Uterus (tissue), 4 donors: ENCODE measurements around the gene MSL1. TPM values are rescaled to one million over a fixed set of nuclear protein-coding genes. Genes with fewer than 3 reads are reported as not detected.

Source experiments
- DNase-seq, 2 donors: peaks; one replicate each; pipeline ENCODE4 v3.0.0-alpha.2; 2019 to 2020
- H3K27ac ChIP-seq, 2 donors: fragments of 200-600 bp; sonication (generic); 1 replicate in 1 of 2; 2 replicates in 1 of 2; pipeline ENCODE4 v1.5.1; 2016 to 2018
- H3K27me3 ChIP-seq, 2 donors: fragments of 200-600 bp; sonication (generic); one replicate each; pipeline ENCODE4 v1.5.1; 2018 to 2019; ENCODE audit warnings: control low read depth in 1 of 2
- H3K36me3 ChIP-seq, 2 donors: fragments of 200-600 bp; sonication (generic); one replicate each; pipeline ENCODE4 v1.5.1; 2019; ENCODE audit warnings: control low read depth in 1 of 2
- H3K4me1 ChIP-seq, 2 donors: fragments of 200-600 bp; sonication (generic); one replicate each; pipeline ENCODE4 v1.5.1; 2018 to 2019; ENCODE audit warnings: control low read depth in 1 of 2
- H3K4me3 ChIP-seq, 2 donors: fragments of 200-600 bp; sonication (generic); 1 replicate in 1 of 2; 2 replicates in 1 of 2; pipeline ENCODE4 v1.5.1; 2018 to 2019; ENCODE audit warnings: mild to moderate bottlenecking in 1 of 2
- H3K9me3 ChIP-seq, 2 donors: fragments of 200-600 bp; sonication (generic); one replicate each; pipeline ENCODE4 v1.5.1; 2019; ENCODE audit warnings: control low read depth in 1 of 2
- POLR2A ChIP-seq, 2 donors: fragments of 450-650 bp; IDR thresholded peaks; one replicate each; pipeline ENCODE4 v1.6.1; 2016; ENCODE audit warnings: antibody characterized with exemption in 2 of 2, mild to moderate bottlenecking in 1 of 2, moderate library complexity in 1 of 2
- intact Hi-C: fragments of 100-400 bp; cut with DNase I; formaldehyde crosslinking; loops from one replicate; pipeline ENCODE4 v1.15.1; 2023; ENCODE audit warnings: low total_unique reads
- total RNA-seq, 4 donors: library from RNA; depleted of rRNA in 3 of 4; stranded (reverse); fragments of >200 nt in 3 of 4; gene quantifications; one replicate each; pipeline versions ENCODE4 v1.1.0 to v1.2.4, GENCODE V29; 2014 to 2023
- TF ChIP-seq, protein P1 (sequence below), 4 experiments: fragments of 200-600 bp in 2 of 4; fragments of 450-650 bp in 2 of 4; sonication (generic) in 2 of 4; IDR thresholded peaks; one replicate each; pipeline ENCODE4 v1.5.1; 2016 to 2019; ENCODE audit warnings: antibody characterized with exemption in 4 of 4, mild to moderate bottlenecking in 2 of 4, moderate library complexity in 1 of 4
- donor health status: DM: yes; HTN: yes; CAD: no.

Gene MSL1
- total RNA-seq, 4 donors from 2014 or later, result 51.0 to 151 (median 77.6) TPM

- DNase-seq, result no peak
- TF ChIP-seq, protein P1, sequence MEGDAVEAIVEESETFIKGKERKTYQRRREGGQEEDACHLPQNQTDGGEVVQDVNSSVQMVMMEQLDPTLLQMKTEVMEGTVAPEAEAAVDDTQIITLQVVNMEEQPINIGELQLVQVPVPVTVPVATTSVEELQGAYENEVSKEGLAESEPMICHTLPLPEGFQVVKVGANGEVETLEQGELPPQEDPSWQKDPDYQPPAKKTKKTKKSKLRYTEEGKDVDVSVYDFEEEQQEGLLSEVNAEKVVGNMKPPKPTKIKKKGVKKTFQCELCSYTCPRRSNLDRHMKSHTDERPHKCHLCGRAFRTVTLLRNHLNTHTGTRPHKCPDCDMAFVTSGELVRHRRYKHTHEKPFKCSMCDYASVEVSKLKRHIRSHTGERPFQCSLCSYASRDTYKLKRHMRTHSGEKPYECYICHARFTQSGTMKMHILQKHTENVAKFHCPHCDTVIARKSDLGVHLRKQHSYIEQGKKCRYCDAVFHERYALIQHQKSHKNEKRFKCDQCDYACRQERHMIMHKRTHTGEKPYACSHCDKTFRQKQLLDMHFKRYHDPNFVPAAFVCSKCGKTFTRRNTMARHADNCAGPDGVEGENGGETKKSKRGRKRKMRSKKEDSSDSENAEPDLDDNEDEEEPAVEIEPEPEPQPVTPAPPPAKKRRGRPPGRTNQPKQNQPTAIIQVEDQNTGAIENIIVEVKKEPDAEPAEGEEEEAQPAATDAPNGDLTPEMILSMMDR (IDR thresholded peaks at IDR 0.05), result no peak
- no peak for TF ChIP-seq POLR2A (IDR thresholded peaks at IDR 0.05)
- H3K27ac ChIP-seq, result no peak overlapping the region
- no peaks in the 10 kb centered on the region for H3K4me1 ChIP-seq
- H3K4me3 ChIP-seq, result no peak overlapping the region
- intact Hi-C loops, result no loop called here
- no peaks in the 10 kb centered on the region for H3K27me3 ChIP-seq
- no peaks in the 10 kb centered on the region for H3K9me3 ChIP-seq
- H3K36me3 ChIP-seq, result no peaks in the 10 kb centered on the region
These were observed 48.6 kb downstream of the MSL1 start for GRCh38 chr17:40170325-40170724.

DNA sequence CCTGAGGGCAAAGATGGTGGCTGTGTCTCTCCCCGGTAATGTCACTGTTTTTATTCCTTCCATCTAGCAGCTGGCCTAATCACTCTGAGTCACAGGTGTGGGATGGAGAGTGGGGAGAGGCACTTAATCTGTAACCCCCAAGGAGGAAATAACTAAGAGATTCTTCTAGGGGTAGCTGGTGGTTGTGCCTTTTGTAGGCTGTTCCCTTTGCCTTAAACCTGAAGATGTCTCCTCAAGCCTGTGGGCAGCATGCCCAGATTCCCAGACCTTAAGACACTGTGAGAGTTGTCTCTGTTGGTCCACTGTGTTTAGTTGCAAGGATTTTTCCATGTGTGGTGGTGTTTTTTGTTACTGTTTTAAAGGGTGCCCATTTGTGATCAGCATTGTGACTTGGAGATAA is 50.0 kb downstream of the MSL1 start:
- H3K27ac ChIP-seq, result no peak overlapping the region
- H3K9me3 ChIP-seq, result no peaks in the 10 kb centered on the region
- H3K36me3 ChIP-seq, result no peaks in the 10 kb centered on the region
- H3K4me1 ChIP-seq, result peaks cover 0 to 3% of the 10 kb centered on the region in 2 donors
- intact Hi-C loops, result no loop called here
- no peak overlapping the region for H3K4me3 ChIP-seq
- no peak for TF ChIP-seq POLR2A (IDR thresholded peaks at IDR 0.05)
- TF ChIP-seq, protein P1 (IDR thresholded peaks at IDR 0.05), result no peak
- H3K27me3 ChIP-seq, result no peaks in the 10 kb centered on the region
- no peak for DNase-seq

DNA sequence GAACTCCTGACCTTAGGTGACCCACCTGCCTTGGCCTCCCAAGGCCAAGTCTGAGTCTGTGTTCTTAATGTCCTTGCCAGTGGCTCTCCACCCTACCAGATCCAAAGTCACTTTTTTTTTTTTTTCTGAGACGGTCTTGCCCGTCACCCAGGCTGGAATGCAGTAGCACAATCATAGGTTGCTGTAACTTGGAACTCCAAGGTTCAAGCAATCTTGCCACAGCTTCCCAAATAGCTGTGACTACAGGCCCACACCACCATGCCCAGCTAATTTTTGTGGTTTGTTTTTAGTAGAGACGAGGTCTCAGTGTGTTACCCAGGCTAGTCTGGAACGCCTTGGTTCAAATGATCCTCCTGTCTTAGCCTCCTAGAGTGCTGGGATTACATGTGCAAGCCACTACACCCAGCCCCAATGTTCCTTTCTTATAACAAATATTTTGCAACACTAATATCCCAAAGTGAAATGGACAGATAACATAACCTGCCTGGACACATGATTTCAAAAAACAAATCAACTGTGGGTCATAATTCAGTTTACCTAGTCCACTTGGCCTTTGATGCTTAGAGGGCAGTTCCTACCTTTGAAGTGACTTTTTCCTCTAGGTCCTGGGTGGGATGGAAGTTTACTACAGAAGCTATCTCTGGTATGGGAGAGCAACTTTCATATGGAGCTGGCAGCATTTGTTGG is 51.5 kb downstream of the MSL1 start:
- Histone ChIP-seq H3K4me1 (peaks cover 0 to 15% of the 10 kb centered on the region in 2 donors), H3K36me3 (no peaks in the 10 kb centered on the region), H3K4me3 (no peak overlapping the region), H3K9me3 (no peaks in the 10 kb centered on the region), H3K27me3 (no peaks in the 10 kb centered on the region), H3K27ac (no peak overlapping the region)
- TF ChIP-seq, protein P1 (IDR thresholded peaks at IDR 0.05), result no peak
- no peak for TF ChIP-seq POLR2A (IDR thresholded peaks at IDR 0.05)
- intact Hi-C loops, result no loop called here
- DNase-seq, result no peak

GRCh38 chr17:40173778-40174135 is 52.0 kb downstream of the MSL1 start:
- TF ChIP-seq POLR2A (IDR thresholded peaks at IDR 0.05), result no peak
- TF ChIP-seq, protein P1 (IDR thresholded peaks at IDR 0.05), result no peak
- intact Hi-C loops, result no loop called here
- no peak overlapping the region for H3K27ac ChIP-seq
- no peaks in the 10 kb centered on the region for H3K36me3 ChIP-seq
- DNase-seq, result no peak
- peaks cover 0 to 15% of the 10 kb centered on the region in 2 donors for H3K4me1 ChIP-seq
- no peaks in the 10 kb centered on the region for H3K9me3 ChIP-seq
- H3K27me3 ChIP-seq, result no peaks in the 10 kb centered on the region
- H3K4me3 ChIP-seq, result no peak overlapping the region

GRCh38 chr17:40174514-40174913 is 52.7 kb downstream of the MSL1 start:
- TF ChIP-seq, protein P1 (IDR thresholded peaks at IDR 0.05), result no peak
- no peak for TF ChIP-seq POLR2A (IDR thresholded peaks at IDR 0.05)
- Histone ChIP-seq H3K4me3 (no peak overlapping the region), H3K27ac (no peak overlapping the region), H3K4me1 (peaks cover 0 to 15% of the 10 kb centered on the region in 2 donors), H3K36me3 (no peaks in the 10 kb centered on the region), H3K9me3 (no peaks in the 10 kb centered on the region), H3K27me3 (no peaks in the 10 kb centered on the region)
- intact Hi-C loops, result no loop called here
- no peak for DNase-seq
